ENCODE measurements around the gene REM1. TPM values are rescaled to one million over a fixed set of nuclear protein-coding genes. Genes with fewer than 3 reads are reported as not detected.
"Not testable (repeated sequence)": the region's sequence is repeated elsewhere in the genome, so short reads cannot be mapped to it uniquely, and the experiment has no call there.

Gene REM1
- total and polyA plus RNA-seq, 2 of the 13 experiments (the other 11 are each of a cell fraction or from before 2014, with no cell fraction given) = not detected

DNA sequence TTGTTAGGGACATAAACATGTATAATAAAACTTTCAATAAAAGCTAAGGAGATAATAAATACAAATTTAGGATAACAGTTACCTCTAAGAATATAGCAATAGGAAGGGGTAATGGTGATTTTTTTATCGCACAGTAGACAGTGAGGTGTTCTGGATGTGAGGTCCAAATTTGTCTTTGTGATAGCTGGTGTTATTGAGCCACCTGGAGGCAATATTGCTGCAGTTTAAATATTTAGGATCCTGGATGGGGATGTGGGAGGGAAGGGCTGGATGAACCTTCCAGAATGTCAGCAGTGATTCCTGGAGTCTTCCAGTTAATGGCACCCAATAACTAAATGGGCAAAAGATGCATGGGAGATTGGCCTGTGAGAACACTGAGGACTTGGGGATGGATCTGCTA lies 20.7 kb upstream of the REM1 start:
- CTCF ChIA-PET (ENCODE audit: low intra/inter-chr PET ratio, low total read pairs) = no interaction called here
- Histone ChIP-seq H3K27me3 (ENCODE audit: control insufficient read depth in 1 of 2, insufficient read depth in 2 of 2, low read length in 2 of 2) (peaks cover 0 to 3% of the 10 kb centered on the region in 2 experiments; a peak in 3 of 5 replicates), H4K20me1 (ENCODE audit: insufficient read depth, low read length) (no peaks in the 10 kb centered on the region), H3K4me2 (ENCODE audit: low read depth, low read length) (no peak overlapping the region), H3K79me2 (ENCODE audit: insufficient read depth, low read length) (no peaks in the 10 kb centered on the region), H3K9me3 (ENCODE audit: low read length) (no peaks in the 10 kb centered on the region), H3K36me3 (replicated peaks in 1 of 2; ENCODE audit: control insufficient read depth in 1 of 2, insufficient read depth in 2 of 2, low read length in 2 of 2) (no peaks in the 10 kb centered on the region), H3K9ac (ENCODE audit: insufficient read depth, low read depth, low read length) (no peak overlapping the region), H2AFZ (ENCODE audit: low read length) (no peak overlapping the region), H3K4me1 (ENCODE audit: insufficient read depth, low read length) (peaks cover 8% of the 10 kb centered on the region), H3K4me3 (replicated peaks in 1 of 3; ENCODE audit: insufficient read depth in 1 of 3, low read depth in 2 of 3, low read length in 3 of 3) (no peak overlapping the region), H3K27ac (ENCODE audit: extremely low read length, insufficient read depth, low read length) (no peak overlapping the region)
- WGBS (ENCODE audit: low lambda C conversion rate) = 2% methylated on average over 1 of the region's 1 CpG
- no peak for ATAC-seq
- FAIRE-seq = no peak
- TF ChIP-seq ZNF773 (CRISPR knock-in tag; IDR thresholded peaks at IDR 0.05; ENCODE audit: borderline replicate concordance) (no peak), CTCF (CRISPR knock-in tag; IDR thresholded peaks at IDR 0.05) (peak; percentile 55), STAG1 (CRISPR knock-in tag; IDR thresholded peaks at IDR 0.05) (peak; percentile 46)
- TF ChIP-seq, protein P1, sequence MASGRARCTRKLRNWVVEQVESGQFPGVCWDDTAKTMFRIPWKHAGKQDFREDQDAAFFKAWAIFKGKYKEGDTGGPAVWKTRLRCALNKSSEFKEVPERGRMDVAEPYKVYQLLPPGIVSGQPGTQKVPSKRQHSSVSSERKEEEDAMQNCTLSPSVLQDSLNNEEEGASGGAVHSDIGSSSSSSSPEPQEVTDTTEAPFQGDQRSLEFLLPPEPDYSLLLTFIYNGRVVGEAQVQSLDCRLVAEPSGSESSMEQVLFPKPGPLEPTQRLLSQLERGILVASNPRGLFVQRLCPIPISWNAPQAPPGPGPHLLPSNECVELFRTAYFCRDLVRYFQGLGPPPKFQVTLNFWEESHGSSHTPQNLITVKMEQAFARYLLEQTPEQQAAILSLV (CRISPR knock-in tag; IDR thresholded peaks at IDR 0.05; ENCODE audit: borderline replicate concordance) = no peak
- DNase-seq (ENCODE audit: low spot score) = no peak
- in situ Hi-C loops (cut with HindIII; ENCODE audit: extremely low pct_ligation_motif_present, low pct_unique_long_range_greater_than_20kb) (no loop called here), intact Hi-C loops (cut with micrococcal nuclease; ENCODE audit: unreplicated experiment) (loop anchor here (1.0 kb wide), 1 partner anchor 41 kb away; no protein-coding TSS in a partner anchor)
- BruUV-seq (replicated peaks) = no TSS peak
- POLR2A ChIA-PET = no interaction called here

DNA sequence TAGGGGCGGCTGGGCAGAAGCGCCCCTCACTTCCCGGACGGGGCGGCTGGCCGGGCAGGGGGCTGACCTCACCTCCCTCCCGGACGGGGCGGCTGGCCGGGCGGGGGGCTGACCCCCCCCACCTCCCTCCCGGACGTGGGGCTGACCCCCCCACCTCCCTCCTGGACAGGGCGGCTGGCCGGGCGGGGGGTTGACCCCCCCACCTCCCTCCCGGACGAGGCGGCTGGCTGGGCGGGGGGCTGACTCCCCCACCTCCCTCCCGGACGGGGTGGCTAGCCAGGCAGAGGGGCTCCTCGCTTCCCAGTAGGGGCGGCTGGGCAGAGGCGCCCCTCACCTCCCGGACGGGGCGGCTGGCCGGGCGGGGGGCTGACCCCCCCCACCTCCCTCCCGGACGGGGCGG lies 4.1 kb upstream of the REM1 start:
- intact Hi-C loops (cut with micrococcal nuclease; ENCODE audit: unreplicated experiment); H2AFZ ChIP-seq (ENCODE audit: low read length); H3K27ac ChIP-seq (ENCODE audit: extremely low read length, insufficient read depth, low read length); H4K20me1 ChIP-seq (ENCODE audit: insufficient read depth, low read length); H3K36me3 ChIP-seq (replicated peaks in 1 of 2; ENCODE audit: control insufficient read depth in 1 of 2, insufficient read depth in 2 of 2, low read length in 2 of 2); POLR2A ChIA-PET; CTCF ChIA-PET (ENCODE audit: low intra/inter-chr PET ratio, low total read pairs); H3K4me3 ChIP-seq (replicated peaks in 1 of 3; ENCODE audit: insufficient read depth in 1 of 3, low read depth in 2 of 3, low read length in 3 of 3); H3K9me3 ChIP-seq (ENCODE audit: low read length); H3K9ac ChIP-seq (ENCODE audit: insufficient read depth, low read depth, low read length); ATAC-seq; FAIRE-seq; BruUV-seq (replicated peaks); H3K4me2 ChIP-seq (ENCODE audit: low read depth, low read length); H3K79me2 ChIP-seq (ENCODE audit: insufficient read depth, low read length); DNase-seq (ENCODE audit: low spot score); H3K4me1 ChIP-seq (ENCODE audit: insufficient read depth, low read length): not testable (repeated sequence)
- peaks cover 2 to 34% of the 10 kb centered on the region in 2 experiments; a peak in 4 of 5 replicates for H3K27me3 ChIP-seq (ENCODE audit: control insufficient read depth in 1 of 2, insufficient read depth in 2 of 2, low read length in 2 of 2)
- in situ Hi-C loops (cut with HindIII; ENCODE audit: extremely low pct_ligation_motif_present, low pct_unique_long_range_greater_than_20kb) = loop anchor here (10.0 kb wide), 1 partner anchor 64 kb away; no protein-coding TSS in a partner anchor
- WGBS (ENCODE audit: low lambda C conversion rate) = 95% methylated on average over 4 of the region's 33 CpGs

All from HepG2 (cell line).